ENCODE data around the gene BCL3. TPM values are rescaled to one million over a fixed set of nuclear protein-coding genes. Genes with fewer than 3 reads are reported as not detected.

Gene BCL3
- total and polyA plus RNA-seq, 2 of the 13 experiments (the other 11 are each of a cell fraction or from before 2014, with no cell fraction given), result 2.3 to 4.0 TPM

DNA sequence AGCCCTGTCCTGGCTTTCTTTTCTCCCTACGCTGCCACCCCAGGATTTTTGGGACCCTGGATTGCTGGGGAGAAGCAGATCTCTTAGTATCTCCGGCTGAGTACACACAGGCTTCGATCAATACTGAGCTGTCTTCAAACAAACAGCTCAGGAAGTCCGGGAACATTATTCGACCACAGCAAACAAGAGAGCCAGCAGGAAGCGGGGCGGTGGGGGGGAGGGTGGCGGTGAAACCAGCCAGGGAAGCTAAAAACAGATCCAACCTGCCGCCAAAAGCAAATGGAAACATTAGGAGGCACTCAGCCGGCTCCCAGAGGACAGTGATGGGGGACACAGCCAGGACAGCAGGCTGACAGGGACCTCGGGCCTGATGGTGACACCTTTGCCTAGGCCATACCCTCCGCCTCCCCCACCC is 48.2 kb downstream of the BCL3 start (continued):
- no peak for TF ChIP-seq PAX8 (CRISPR knock-in tag; IDR thresholded peaks at IDR 0.05; ENCODE audit: borderline replicate concordance)
- TF ChIP-seq ZFP62 (CRISPR knock-in tag; IDR thresholded peaks at IDR 0.05), result no peak
- TF ChIP-seq CBX1 (IDR thresholded peaks at IDR 0.05; ENCODE audit: low read depth), result no peak
- no peak for TF ChIP-seq ATM (IDR thresholded peaks at IDR 0.05; ENCODE audit: borderline replicate concordance)
- no peak for TF ChIP-seq KMT2B (CRISPR knock-in tag; IDR thresholded peaks at IDR 0.05)
- no peak for TF ChIP-seq NCOA1 (CRISPR knock-in tag; IDR thresholded peaks at IDR 0.05)
- TF ChIP-seq, protein P1, sequence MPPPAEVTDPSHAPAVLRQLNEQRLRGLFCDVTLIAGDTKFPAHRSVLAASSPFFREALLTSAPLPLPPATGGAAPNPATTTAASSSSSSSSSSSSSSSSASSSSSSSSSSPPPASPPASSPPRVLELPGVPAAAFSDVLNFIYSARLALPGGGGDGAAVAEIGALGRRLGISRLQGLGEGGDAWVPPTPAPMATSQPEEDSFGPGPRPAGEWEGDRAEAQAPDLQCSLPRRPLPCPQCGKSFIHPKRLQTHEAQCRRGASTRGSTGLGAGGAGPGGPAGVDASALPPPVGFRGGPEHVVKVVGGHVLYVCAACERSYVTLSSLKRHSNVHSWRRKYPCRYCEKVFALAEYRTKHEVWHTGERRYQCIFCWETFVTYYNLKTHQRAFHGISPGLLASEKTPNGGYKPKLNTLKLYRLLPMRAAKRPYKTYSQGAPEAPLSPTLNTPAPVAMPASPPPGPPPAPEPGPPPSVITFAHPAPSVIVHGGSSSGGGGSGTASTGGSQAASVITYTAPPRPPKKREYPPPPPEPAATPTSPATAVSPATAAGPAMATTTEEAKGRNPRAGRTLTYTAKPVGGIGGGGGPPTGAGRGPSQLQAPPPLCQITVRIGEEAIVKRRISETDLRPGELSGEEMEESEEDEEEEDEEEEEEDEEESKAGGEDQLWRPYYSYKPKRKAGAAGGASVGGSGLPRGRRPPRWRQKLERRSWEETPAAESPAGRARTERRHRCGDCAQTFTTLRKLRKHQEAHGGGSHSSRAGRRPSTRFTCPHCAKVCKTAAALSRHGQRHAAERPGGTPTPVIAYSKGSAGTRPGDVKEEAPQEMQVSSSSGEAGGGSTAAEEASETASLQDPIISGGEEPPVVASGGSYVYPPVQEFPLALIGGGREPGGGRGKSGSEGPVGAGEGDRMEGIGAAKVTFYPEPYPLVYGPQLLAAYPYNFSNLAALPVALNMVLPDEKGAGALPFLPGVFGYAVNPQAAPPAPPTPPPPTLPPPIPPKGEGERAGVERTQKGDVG (CRISPR knock-in tag; IDR thresholded peaks at IDR 0.05; ENCODE audit: borderline replicate concordance), result no peak
- no peak for TF ChIP-seq GFI1 (CRISPR knock-in tag; IDR thresholded peaks at IDR 0.05; ENCODE audit: borderline replicate concordance)
- TF ChIP-seq ZNF788 (CRISPR knock-in tag; IDR thresholded peaks at IDR 0.05; ENCODE audit: borderline replicate concordance), result peak; percentile 41; the same call in 1 of the 2 replicates
- no peak for TF ChIP-seq HOXA5 (CRISPR knock-in tag; IDR thresholded peaks at IDR 0.05)
- no peak for TF ChIP-seq ZNF776 (CRISPR knock-in tag; IDR thresholded peaks at IDR 0.05)
- TF ChIP-seq, protein P2, sequence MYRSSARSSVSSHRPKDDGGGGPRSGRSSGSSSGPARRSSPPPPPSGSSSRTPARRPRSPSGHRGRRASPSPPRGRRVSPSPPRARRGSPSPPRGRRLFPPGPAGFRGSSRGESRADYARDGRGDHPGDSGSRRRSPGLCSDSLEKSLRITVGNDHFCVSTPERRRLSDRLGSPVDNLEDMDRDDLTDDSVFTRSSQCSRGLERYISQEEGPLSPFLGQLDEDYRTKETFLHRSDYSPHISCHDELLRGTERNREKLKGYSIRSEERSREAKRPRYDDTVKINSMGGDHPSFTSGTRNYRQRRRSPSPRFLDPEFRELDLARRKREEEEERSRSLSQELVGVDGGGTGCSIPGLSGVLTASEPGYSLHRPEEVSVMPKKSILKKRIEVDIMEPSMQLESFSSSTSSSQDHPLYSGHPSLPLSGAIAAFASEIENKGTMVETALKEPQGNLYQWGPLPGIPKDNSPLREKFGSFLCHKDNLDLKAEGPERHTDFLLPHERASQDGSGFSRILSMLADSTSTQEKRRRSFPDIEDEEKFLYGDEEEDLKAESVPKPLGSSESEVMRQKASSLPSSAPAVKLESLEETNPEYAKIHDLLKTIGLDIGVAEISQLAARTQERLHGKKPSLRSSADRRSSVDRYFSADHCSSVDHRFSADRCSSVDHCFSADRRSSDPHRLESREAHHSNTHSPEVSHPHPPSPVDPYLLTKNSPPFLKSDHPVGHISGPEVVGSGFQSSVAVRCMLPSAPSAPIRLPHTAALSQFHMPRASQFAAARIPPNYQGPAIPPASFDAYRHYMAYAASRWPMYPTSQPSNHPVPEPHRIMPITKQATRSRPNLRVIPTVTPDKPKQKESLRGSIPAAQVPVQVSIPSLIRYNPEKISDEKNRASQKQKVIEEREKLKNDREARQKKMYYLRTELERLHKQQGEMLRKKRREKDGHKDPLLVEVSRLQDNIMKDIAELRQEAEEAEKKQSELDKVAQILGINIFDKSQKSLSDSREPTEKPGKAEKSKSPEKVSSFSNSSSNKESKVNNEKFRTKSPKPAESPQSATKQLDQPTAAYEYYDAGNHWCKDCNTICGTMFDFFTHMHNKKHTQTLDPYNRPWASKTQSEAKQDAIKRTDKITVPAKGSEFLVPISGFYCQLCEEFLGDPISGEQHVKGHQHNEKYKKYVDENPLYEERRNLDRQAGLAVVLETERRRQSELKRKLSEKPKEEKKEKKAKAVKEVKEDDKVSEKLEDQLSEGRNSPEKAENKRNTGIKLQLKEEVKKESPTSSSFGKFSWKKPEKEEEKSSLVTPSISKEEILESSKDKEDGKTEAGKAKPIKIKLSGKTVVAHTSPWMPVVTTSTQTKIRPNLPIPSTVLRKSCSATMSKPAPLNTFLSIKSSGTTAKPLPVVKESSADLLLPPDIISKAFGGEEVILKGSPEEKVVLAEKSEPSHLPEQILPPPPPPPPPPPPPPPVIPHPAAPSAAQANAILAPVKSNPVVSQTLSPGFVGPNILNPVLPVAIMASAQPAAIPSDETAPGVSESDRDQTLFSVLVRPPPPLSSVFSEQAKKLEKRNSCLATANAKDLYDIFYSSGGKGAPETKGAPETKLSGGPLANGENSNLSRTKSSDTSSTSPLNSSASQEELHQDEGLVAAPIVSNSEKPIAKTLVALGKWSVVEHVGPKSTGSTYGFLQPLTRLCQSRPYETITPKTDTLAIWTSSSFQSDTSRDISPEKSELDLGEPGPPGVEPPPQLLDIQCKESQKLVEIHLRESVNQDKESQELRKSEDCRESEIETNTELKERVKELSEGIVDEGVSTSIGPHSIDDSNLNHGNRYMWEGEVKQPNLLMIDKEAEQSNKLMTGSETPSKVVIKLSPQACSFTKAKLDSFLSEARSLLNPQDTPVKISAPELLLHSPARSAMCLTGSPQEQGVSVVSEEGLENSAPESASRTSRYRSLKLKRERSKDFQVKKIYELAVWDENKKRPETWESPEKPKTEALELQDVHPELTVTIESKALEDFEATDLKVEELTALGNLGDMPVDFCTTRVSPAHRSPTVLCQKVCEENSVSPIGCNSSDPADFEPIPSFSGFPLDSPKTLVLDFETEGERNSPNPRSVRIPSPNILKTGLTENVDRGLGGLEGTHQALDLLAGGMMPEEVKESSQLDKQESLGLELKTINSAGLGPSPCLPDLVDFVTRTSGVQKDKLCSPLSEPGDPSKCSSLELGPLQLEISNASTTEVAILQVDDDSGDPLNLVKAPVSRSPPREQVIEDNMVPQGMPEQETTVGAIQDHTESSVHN (CRISPR knock-in tag; IDR thresholded peaks at IDR 0.05), result no peak
- TF ChIP-seq KDM1A (CRISPR knock-in tag; IDR thresholded peaks at IDR 0.05), result no peak
- TF ChIP-seq, protein P3, sequence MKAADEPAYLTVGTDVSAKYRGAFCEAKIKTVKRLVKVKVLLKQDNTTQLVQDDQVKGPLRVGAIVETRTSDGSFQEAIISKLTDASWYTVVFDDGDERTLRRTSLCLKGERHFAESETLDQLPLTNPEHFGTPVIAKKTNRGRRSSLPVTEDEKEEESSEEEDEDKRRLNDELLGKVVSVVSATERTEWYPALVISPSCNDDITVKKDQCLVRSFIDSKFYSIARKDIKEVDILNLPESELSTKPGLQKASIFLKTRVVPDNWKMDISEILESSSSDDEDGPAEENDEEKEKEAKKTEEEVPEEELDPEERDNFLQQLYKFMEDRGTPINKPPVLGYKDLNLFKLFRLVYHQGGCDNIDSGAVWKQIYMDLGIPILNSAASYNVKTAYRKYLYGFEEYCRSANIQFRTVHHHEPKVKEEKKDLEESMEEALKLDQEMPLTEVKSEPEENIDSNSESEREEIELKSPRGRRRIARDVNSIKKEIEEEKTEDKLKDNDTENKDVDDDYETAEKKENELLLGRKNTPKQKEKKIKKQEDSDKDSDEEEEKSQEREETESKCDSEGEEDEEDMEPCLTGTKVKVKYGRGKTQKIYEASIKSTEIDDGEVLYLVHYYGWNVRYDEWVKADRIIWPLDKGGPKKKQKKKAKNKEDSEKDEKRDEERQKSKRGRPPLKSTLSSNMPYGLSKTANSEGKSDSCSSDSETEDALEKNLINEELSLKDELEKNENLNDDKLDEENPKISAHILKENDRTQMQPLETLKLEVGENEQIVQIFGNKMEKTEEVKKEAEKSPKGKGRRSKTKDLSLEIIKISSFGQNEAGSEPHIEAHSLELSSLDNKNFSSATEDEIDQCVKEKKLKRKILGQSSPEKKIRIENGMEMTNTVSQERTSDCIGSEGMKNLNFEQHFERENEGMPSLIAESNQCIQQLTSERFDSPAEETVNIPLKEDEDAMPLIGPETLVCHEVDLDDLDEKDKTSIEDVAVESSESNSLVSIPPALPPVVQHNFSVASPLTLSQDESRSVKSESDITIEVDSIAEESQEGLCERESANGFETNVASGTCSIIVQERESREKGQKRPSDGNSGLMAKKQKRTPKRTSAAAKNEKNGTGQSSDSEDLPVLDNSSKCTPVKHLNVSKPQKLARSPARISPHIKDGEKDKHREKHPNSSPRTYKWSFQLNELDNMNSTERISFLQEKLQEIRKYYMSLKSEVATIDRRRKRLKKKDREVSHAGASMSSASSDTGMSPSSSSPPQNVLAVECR (CRISPR knock-in tag; IDR thresholded peaks at IDR 0.05; ENCODE audit: borderline replicate concordance), result peak; percentile 51; the same call in 1 of the 2 replicates
- no peak for TF ChIP-seq JUNB (CRISPR knock-in tag; IDR thresholded peaks at IDR 0.05; ENCODE audit: borderline replicate concordance)
- peak; percentile 90 for TF ChIP-seq TCF7 (IDR thresholded peaks at IDR 0.05; ENCODE audit: low read depth)
